HepG2 (cell line): Measurements from ENCODE around the gene ARHGEF40. TPM values are rescaled to one million over a fixed set of nuclear protein-coding genes. Genes with fewer than 3 reads are reported as not detected.
A peak's percentile ranks its signal among the peaks of the same experiment; 100 is the strongest.

Source experiments
- CBFB ChIP-seq: sonication (generic); formaldehyde crosslinking; IDR thresholded peaks from 2 replicates; pipeline ENCODE4 v1.4.0; 2020; ENCODE audit warnings: missing genetic modification reagents
- DR1 ChIP-seq: sonication (generic); formaldehyde crosslinking; IDR thresholded peaks from 2 replicates; pipeline ENCODE4 v1.8.0; 2021; ENCODE audit warnings: mild to moderate bottlenecking, missing genetic modification reagents, inconsistent platforms
- GTF2F1 ChIP-seq: fragments of 150-350 bp; IDR thresholded peaks from 2 replicates; pipeline ENCODE4 v1.6.1; 2014; ENCODE audit warnings: low read length
- KLF16 ChIP-seq, 2 experiments: sonication (generic) in 1 of 2; formaldehyde crosslinking in 1 of 2; IDR thresholded peaks; 2 replicates each; pipeline versions ENCODE4 v1.6.1 to v1.8.0; 2016 to 2023; ENCODE audit warnings: missing genetic modification reagents in 2 of 2, missing compliant biosample characterization in 1 of 2
- MTF2 ChIP-seq: sonication (generic); formaldehyde crosslinking; IDR thresholded peaks from 2 replicates; pipeline ENCODE4 v1.5.0; 2020; ENCODE audit warnings: missing genetic modification reagents, borderline replicate concordance
- NR2C2 ChIP-seq: sonication (generic); formaldehyde crosslinking; IDR thresholded peaks from 2 replicates; pipeline ENCODE4 v1.4.0; 2020; ENCODE audit warnings: missing genetic modification reagents, mild to moderate bottlenecking, moderate library complexity, borderline replicate concordance
- NR3C1 ChIP-seq: sonication (generic); formaldehyde crosslinking; IDR thresholded peaks from 2 replicates; pipeline ENCODE4 v1.4.0; 2020; ENCODE audit warnings: missing genetic modification reagents
- NRL ChIP-seq: sonication (generic); formaldehyde crosslinking; IDR thresholded peaks from 2 replicates; pipeline ENCODE4 v1.5.0; 2020; ENCODE audit warnings: missing genetic modification reagents, mild to moderate bottlenecking, moderate library complexity, borderline replicate concordance
- PTBP1 ChIP-seq: fragments of 200-400 bp; formaldehyde crosslinking; IDR thresholded peaks from 2 replicates; pipeline ENCODE4 v1.6.1; 2018; ENCODE audit warnings: low read length, low read depth; ENCODE audit not compliant: poor library complexity, severe bottlenecking
- RARA ChIP-seq: IDR thresholded peaks from 2 replicates; pipeline ENCODE4 v1.6.1; 2016; ENCODE audit warnings: missing genetic modification reagents, missing compliant biosample characterization
- TBX2 ChIP-seq: sonication (generic); formaldehyde crosslinking; IDR thresholded peaks from 2 replicates; pipeline ENCODE4 v1.5.0; 2020; ENCODE audit warnings: missing genetic modification reagents, mild to moderate bottlenecking, borderline replicate concordance
- U2AF1 ChIP-seq: fragments of 200-400 bp; formaldehyde crosslinking; optimal IDR thresholded peaks from 2 replicates; pipeline ENCODE3; 2017; ENCODE audit warnings: mild to moderate bottlenecking, low read depth, low read length
- ZBTB26 ChIP-seq: IDR thresholded peaks from 2 replicates; pipeline ENCODE4 v1.6.1; 2016; ENCODE audit warnings: missing compliant biosample characterization, missing genetic modification reagents, borderline replicate concordance
- ZBTB7B ChIP-seq: sonication (generic); formaldehyde crosslinking; IDR thresholded peaks from 2 replicates; pipeline ENCODE4 v1.4.0; 2020; ENCODE audit warnings: missing genetic modification reagents
- ZNF160 ChIP-seq: sonication (generic); formaldehyde crosslinking; IDR thresholded peaks from 2 replicates; pipeline ENCODE4 v1.8.0; 2022; ENCODE audit warnings: mild to moderate bottlenecking, inconsistent platforms, missing genetic modification reagents
- polyA plus RNA-seq, 8 experiments: library from polyadenylated mRNA; depleted of rRNA in 3 of 8; stranded (reverse) in 7 of 8; unstranded in 1 of 8; fragments of >200 nt; fragmentation: Illumina TruSeq in 4 of 8; extraction: Trizol in 4 of 8; gene quantifications; 2 replicates each; pipeline versions ENCODE4 v1.2.1 to v1.2.3, GENCODE V29; 2011 to 2016; ENCODE audit warnings: low read depth in 4 of 8, missing spikeins in 1 of 8, mixed read lengths in 1 of 8; ENCODE audit not compliant: insufficient read depth in 1 of 8
- total RNA-seq, 5 experiments: library from RNA; depleted of rRNA; stranded (reverse); fragments of >200 nt; fragmentation: Illumina TruSeq; extraction: Trizol; gene quantifications; 2 replicates each; pipeline ENCODE4 v1.2.3, GENCODE V29; 2016; ENCODE audit warnings: low read depth in 1 of 5
- TF ChIP-seq, protein P1 (sequence below): sonication (generic); formaldehyde crosslinking; IDR thresholded peaks from 2 replicates; pipeline ENCODE4 v1.9.0; 2021; ENCODE audit warnings: missing genetic modification reagents, borderline replicate concordance
- TF ChIP-seq, protein P2 (sequence below): sonication (generic); formaldehyde crosslinking; IDR thresholded peaks from 2 replicates; pipeline ENCODE4 v1.4.0; 2020; ENCODE audit warnings: missing genetic modification reagents
- TF ChIP-seq, protein P3 (sequence below): sonication (generic); formaldehyde crosslinking; IDR thresholded peaks from 2 replicates; pipeline ENCODE4 v1.5.1; 2020; ENCODE audit warnings: missing genetic modification reagents, mild to moderate bottlenecking, borderline replicate concordance

Gene ARHGEF40
- total and polyA plus RNA-seq, 2 of the 13 experiments (the other 11 are each of a cell fraction or from before 2014, with no cell fraction given), result 28.1 to 78.1 TPM

DNA sequence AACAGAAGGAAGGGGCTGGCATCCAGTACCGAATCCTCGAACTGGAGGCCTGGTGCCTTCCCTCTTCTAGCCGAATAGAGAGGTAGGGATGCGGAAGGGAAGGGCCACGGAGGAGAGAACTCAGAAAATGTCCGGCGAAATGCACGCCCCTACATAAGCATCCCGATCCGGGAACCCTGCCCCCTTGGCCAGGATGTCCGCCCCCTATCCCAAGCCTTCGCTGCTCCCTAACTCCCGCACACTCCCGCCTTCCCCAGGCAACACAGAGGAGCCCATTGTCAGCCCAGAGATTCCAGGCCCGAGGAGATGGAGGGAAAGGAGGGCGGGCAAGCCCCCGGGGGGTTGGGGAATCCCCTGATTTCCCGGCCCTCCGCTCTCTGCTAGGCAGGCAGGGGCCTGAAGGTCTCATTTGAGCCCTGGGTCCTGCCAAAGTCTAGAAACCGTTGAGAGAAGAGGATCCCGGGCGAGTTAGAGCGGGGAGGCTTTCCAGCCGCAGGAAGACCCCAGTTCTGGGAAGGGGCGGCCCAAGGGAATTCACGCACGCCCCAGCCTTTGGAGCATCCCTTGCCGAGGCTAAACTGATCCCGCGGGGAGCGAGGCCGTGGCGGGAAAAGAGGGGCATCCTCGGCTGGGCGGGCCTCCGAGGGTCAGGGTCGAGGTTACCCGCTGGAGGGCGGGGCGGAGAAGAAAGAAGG lies 569 bp upstream of the ARHGEF40 start (continued):
- peak; percentile 89 for TF ChIP-seq NR2C2 (CRISPR knock-in tag)
- 0 out of 2 replicates have a peak, but pooled peaks have one; percentile 13 for TF ChIP-seq DR1 (CRISPR knock-in tag)
- peak in 1 of 2 experiments; percentile 12; a peak in 2 of 4 replicates for TF ChIP-seq KLF16 (CRISPR knock-in tag; IDR thresholded peaks at IDR 0.05)
- TF ChIP-seq ZNF160 (CRISPR knock-in tag), result no peak
- peak; percentile 84 for TF ChIP-seq RARA (CRISPR knock-in tag)
- TF ChIP-seq, protein P1, sequence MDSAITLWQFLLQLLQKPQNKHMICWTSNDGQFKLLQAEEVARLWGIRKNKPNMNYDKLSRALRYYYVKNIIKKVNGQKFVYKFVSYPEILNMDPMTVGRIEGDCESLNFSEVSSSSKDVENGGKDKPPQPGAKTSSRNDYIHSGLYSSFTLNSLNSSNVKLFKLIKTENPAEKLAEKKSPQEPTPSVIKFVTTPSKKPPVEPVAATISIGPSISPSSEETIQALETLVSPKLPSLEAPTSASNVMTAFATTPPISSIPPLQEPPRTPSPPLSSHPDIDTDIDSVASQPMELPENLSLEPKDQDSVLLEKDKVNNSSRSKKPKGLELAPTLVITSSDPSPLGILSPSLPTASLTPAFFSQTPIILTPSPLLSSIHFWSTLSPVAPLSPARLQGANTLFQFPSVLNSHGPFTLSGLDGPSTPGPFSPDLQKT (CRISPR knock-in tag), result no peak
- peak; percentile 44; the same call in 1 of the 2 replicates for TF ChIP-seq ZBTB7B
- no peak for TF ChIP-seq NR3C1 (CRISPR knock-in tag)
- TF ChIP-seq, protein P2, sequence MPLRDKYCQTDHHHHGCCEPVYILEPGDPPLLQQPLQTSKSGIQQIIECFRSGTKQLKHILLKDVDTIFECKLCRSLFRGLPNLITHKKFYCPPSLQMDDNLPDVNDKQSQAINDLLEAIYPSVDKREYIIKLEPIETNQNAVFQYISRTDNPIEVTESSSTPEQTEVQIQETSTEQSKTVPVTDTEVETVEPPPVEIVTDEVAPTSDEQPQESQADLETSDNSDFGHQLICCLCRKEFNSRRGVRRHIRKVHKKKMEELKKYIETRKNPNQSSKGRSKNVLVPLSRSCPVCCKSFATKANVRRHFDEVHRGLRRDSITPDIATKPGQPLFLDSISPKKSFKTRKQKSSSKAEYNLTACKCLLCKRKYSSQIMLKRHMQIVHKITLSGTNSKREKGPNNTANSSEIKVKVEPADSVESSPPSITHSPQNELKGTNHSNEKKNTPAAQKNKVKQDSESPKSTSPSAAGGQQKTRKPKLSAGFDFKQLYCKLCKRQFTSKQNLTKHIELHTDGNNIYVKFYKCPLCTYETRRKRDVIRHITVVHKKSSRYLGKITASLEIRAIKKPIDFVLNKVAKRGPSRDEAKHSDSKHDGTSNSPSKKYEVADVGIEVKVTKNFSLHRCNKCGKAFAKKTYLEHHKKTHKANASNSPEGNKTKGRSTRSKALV (CRISPR knock-in tag), result 0 out of 2 replicates have a peak, but pooled peaks have one; percentile 47
- TF ChIP-seq PTBP1, result peak; percentile 69
- peak; percentile 74 for TF ChIP-seq TBX2 (CRISPR knock-in tag)
- TF ChIP-seq ZBTB26, result 0 out of 2 replicates have a peak, but pooled peaks have one; percentile 18
- peak; percentile 78 for TF ChIP-seq U2AF1
- TF ChIP-seq MTF2 (CRISPR knock-in tag), result peak; percentile 40; the same call in 1 of the 2 replicates
- TF ChIP-seq NRL (CRISPR knock-in tag), result peak; percentile 98
- TF ChIP-seq, protein P3, sequence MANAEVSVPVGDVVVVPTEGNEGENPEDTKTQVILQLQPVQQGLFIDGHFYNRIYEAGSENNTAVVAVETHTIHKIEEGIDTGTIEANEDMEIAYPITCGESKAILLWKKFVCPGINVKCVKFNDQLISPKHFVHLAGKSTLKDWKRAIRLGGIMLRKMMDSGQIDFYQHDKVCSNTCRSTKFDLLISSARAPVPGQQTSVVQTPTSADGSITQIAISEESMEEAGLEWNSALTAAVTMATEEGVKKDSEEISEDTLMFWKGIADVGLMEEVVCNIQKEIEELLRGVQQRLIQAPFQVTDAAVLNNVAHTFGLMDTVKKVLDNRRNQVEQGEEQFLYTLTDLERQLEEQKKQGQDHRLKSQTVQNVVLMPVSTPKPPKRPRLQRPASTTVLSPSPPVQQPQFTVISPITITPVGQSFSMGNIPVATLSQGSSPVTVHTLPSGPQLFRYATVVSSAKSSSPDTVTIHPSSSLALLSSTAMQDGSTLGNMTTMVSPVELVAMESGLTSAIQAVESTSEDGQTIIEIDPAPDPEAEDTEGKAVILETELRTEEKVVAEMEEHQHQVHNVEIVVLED (CRISPR knock-in tag), result 0 out of 2 replicates have a peak, but pooled peaks have one; percentile 51
- TF ChIP-seq CBFB, result peak; percentile 16; the same call in 1 of the 2 replicates
- no peak for TF ChIP-seq GTF2F1
